Astrocyte of the cerebellum (primary cell): Measurements from ENCODE around the gene OR4K5.
"Not testable (repeated sequence)": the region's sequence is repeated elsewhere in the genome, so short reads cannot be mapped to it uniquely, and the experiment has no call there.

Experiments
- DNase-seq: peaks from one replicate; pipeline ENCODE4 v3.0.0-alpha.2; 2011; ENCODE audit warnings: low read depth
- H3K4me3 ChIP-seq: 2 replicates; pipeline ENCODE4 v1.5.1; 2011; ENCODE audit warnings: mild to moderate bottlenecking, low read depth, low read length, moderate library complexity
- in situ Hi-C: cut with HindIII; loops from 2 replicates; pipeline ENCODE4 v1.10.0; 2017; ENCODE audit warnings: low sequenced_read_pairs
- TF ChIP-seq, protein P1 (sequence below): IDR thresholded peaks from 2 replicates; pipeline ENCODE4 v1.5.1; 2012; ENCODE audit warnings: low read length, low read depth, moderate library complexity, mild to moderate bottlenecking; ENCODE audit errors: missing control alignments

The OR4K5 gene

GRCh38 chr14:19941668-19942067 is 21.3 kb downstream of the OR4K5 start:
- TF ChIP-seq, protein P1, sequence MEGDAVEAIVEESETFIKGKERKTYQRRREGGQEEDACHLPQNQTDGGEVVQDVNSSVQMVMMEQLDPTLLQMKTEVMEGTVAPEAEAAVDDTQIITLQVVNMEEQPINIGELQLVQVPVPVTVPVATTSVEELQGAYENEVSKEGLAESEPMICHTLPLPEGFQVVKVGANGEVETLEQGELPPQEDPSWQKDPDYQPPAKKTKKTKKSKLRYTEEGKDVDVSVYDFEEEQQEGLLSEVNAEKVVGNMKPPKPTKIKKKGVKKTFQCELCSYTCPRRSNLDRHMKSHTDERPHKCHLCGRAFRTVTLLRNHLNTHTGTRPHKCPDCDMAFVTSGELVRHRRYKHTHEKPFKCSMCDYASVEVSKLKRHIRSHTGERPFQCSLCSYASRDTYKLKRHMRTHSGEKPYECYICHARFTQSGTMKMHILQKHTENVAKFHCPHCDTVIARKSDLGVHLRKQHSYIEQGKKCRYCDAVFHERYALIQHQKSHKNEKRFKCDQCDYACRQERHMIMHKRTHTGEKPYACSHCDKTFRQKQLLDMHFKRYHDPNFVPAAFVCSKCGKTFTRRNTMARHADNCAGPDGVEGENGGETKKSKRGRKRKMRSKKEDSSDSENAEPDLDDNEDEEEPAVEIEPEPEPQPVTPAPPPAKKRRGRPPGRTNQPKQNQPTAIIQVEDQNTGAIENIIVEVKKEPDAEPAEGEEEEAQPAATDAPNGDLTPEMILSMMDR: no peak
- H3K4me3 ChIP-seq: no peak overlapping the region
- in situ Hi-C loops: no loop called here
- no peak for DNase-seq

DNA sequence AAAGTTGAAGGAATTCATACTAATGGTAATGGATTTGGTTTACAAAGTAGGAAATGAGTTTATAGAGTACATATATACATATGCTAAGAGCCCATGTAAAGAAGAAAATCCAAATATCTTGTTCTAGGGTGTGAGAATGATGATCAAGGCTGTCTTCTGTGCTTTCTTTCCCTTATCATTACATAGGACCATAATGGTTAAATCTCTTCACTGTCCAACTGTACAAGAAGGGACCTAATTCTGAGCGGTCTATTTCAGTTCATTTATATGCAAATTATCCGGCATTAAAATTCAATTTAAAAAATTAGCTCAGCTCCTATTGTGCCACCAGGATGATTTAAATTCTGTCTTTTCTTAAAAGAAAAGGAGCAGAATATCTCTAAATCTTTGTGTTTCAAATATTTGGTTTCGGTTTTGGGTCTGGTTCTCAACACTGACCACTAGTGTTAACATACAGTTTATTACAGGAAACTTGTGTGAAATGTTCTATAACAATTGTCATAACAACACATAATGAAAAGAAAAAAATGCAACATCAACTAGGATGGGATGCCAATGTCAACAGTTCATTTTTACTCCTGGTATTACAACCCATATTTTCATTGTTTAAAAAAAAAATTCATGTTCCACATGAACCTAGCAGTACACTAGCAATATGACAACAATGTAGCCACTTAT is 27.1 kb downstream of the OR4K5 start:
- no peak overlapping the region for H3K4me3 ChIP-seq
- in situ Hi-C loops: no loop called here
- TF ChIP-seq, protein P1: no peak
- DNase-seq: no peak

GRCh38 chr14:19949218-19949617 is 28.8 kb downstream of the OR4K5 start:
- TF ChIP-seq, protein P1: no peak
- in situ Hi-C loops: no loop called here
- DNase-seq: no peak

GRCh38 chr14:19969735-19970134 is 49.3 kb downstream of the OR4K5 start:
- in situ Hi-C loops, H3K4me3 ChIP-seq, DNase-seq: not testable (repeated sequence)

More at GRCh38 chr14:19949218-19949617, 28.8 kb downstream of the OR4K5 start:
- no peak overlapping the region for H3K4me3 ChIP-seq
